HEK293 (cell line): Measurements from ENCODE around the gene RPS6KA2.

Source experiments
- CTCF ChIA-PET: fragments of 350-600 bp; formaldehyde crosslinking; extraction: SDS; loops from one replicate; lab custom pipeline; 2021; ENCODE audit warnings: antibody characterized with exemption; lab: Yijun Ruan, JAX
- POLR2A ChIA-PET: fragments of 300-600 bp; formaldehyde crosslinking; extraction: SDS; loops from one replicate; lab custom pipeline; 2020; ENCODE audit warnings: antibody characterized with exemption, inconsistent platforms; lab: Yijun Ruan, JAX
- H3K27ac ChIP-seq: fragments of 200-500 bp; sonication (Bioruptor generic); 2 replicates; pipeline ENCODE4 v1.5.1; 2014; ENCODE audit warnings: low read depth, low read length, control low read depth, inconsistent platforms; ENCODE audit errors: extremely low read depth
- H3K36me3 ChIP-seq, 2 experiments: fragments of 200-500 bp in 1 of 2; sonication (Bioruptor generic) in 1 of 2; 1 replicate in 1 of 2; 2 replicates in 1 of 2; pipeline ENCODE4 v1.5.1; 2014 to 2017; ENCODE audit warnings: inconsistent platforms in 2 of 2, low read length in 2 of 2; ENCODE audit not compliant: control insufficient read depth in 2 of 2, insufficient read depth in 1 of 2
- H3K4me1 ChIP-seq: fragments of 200-500 bp; sonication (Bioruptor generic); 2 replicates; pipeline ENCODE4 v1.5.1; 2014; ENCODE audit warnings: mild to moderate bottlenecking, low read length, inconsistent platforms; ENCODE audit not compliant: control insufficient read depth, insufficient read depth
- H3K4me3 ChIP-seq: 2 replicates; pipeline ENCODE4 v1.5.1; 2011; ENCODE audit warnings: low read depth, mild to moderate bottlenecking, control low read depth, low read length, moderate library complexity
- H3K9me3 ChIP-seq: fragments of 200-500 bp; sonication (Bioruptor generic); 2 replicates; pipeline ENCODE4 v1.5.1; 2014; ENCODE audit warnings: low read depth, low read length, inconsistent platforms; ENCODE audit not compliant: control insufficient read depth, insufficient read depth
- ELK4 ChIP-seq: IDR thresholded peaks from 2 replicates; pipeline ENCODE4 v1.6.1; 2011; ENCODE audit warnings: mild to moderate bottlenecking, low read depth, low read length, borderline replicate concordance
- HIC1 ChIP-seq: fragments of 450-650 bp; formaldehyde crosslinking; IDR thresholded peaks from 2 replicates; pipeline ENCODE4 v1.5.1; 2016; ENCODE audit warnings: missing biosample characterization, missing genetic modification characterization
- KLF1 ChIP-seq: fragments of 450-650 bp; formaldehyde crosslinking; IDR thresholded peaks from 2 replicates; pipeline ENCODE4 v1.5.1; 2016; ENCODE audit warnings: missing biosample characterization, missing genetic modification characterization
- KLF10 ChIP-seq: fragments of 450-650 bp; IDR thresholded peaks from 2 replicates; pipeline ENCODE4 v1.5.1; 2018; ENCODE audit warnings: missing biosample characterization, mild to moderate bottlenecking, missing genetic modification characterization
- KLF7 ChIP-seq: fragments of 450-650 bp; formaldehyde crosslinking; IDR thresholded peaks from 2 replicates; pipeline ENCODE4 v1.5.1; 2016; ENCODE audit warnings: missing biosample characterization, missing genetic modification characterization, borderline replicate concordance
- PRDM1 ChIP-seq: fragments of 450-650 bp; formaldehyde crosslinking; IDR thresholded peaks from 2 replicates; pipeline ENCODE4; 2016; ENCODE audit warnings: missing biosample characterization, missing genetic modification characterization
- SCRT1 ChIP-seq: fragments of 450-650 bp; formaldehyde crosslinking; IDR thresholded peaks from 2 replicates; pipeline ENCODE4 v1.5.1; 2016; ENCODE audit warnings: missing biosample characterization, missing genetic modification characterization, borderline replicate concordance
- SP7 ChIP-seq: fragments of 450-650 bp; formaldehyde crosslinking; IDR thresholded peaks from 2 replicates; pipeline ENCODE4 v1.5.1; 2016; ENCODE audit warnings: missing biosample characterization, missing genetic modification characterization
- WT1 ChIP-seq: fragments of 450-650 bp; formaldehyde crosslinking; IDR thresholded peaks from 2 replicates; pipeline ENCODE4 v1.5.1; 2016; ENCODE audit warnings: missing biosample characterization, missing genetic modification characterization
- YY1 ChIP-seq: fragments of 450-650 bp; formaldehyde crosslinking; IDR thresholded peaks from 2 replicates; pipeline ENCODE4 v1.5.1; 2018; ENCODE audit warnings: missing biosample characterization, missing genetic modification characterization
- ZBTB17 ChIP-seq: fragments of 450-650 bp; formaldehyde crosslinking; IDR thresholded peaks from 2 replicates; pipeline ENCODE4 v1.5.1; 2016; ENCODE audit warnings: missing biosample characterization, missing genetic modification characterization
- ZBTB49 ChIP-seq: fragments of 450-650 bp; formaldehyde crosslinking; IDR thresholded peaks from 2 replicates; pipeline ENCODE4 v1.5.1; 2016; ENCODE audit warnings: missing biosample characterization, missing genetic modification characterization, low read depth
- ZNF132 ChIP-seq: fragments of 450-650 bp; formaldehyde crosslinking; IDR thresholded peaks from 2 replicates; pipeline ENCODE4 v1.5.1; 2017; ENCODE audit warnings: missing biosample characterization, missing genetic modification characterization, borderline replicate concordance
- ZNF157 ChIP-seq: fragments of 450-650 bp; formaldehyde crosslinking; IDR thresholded peaks from 2 replicates; pipeline ENCODE4 v1.5.1; 2016; ENCODE audit warnings: missing biosample characterization, missing genetic modification characterization
- ZNF223 ChIP-seq: fragments of 450-650 bp; formaldehyde crosslinking; IDR thresholded peaks from 2 replicates; pipeline ENCODE4 v1.5.1; 2016; ENCODE audit warnings: missing biosample characterization, missing genetic modification characterization
- ZNF266 ChIP-seq: fragments of 450-650 bp; formaldehyde crosslinking; IDR thresholded peaks from 2 replicates; pipeline ENCODE4 v1.5.1; 2016; ENCODE audit warnings: missing biosample characterization, missing genetic modification characterization, low read depth
- ZNF324 ChIP-seq: fragments of 450-650 bp; formaldehyde crosslinking; IDR thresholded peaks from 2 replicates; pipeline ENCODE4 v1.5.1; 2016; ENCODE audit warnings: missing biosample characterization, missing genetic modification characterization
- ZNF501 ChIP-seq: fragments of 450-650 bp; formaldehyde crosslinking; IDR thresholded peaks from 2 replicates; pipeline ENCODE4 v1.5.1; 2016; ENCODE audit warnings: missing biosample characterization, missing genetic modification characterization
- ZNF580 ChIP-seq: fragments of 450-650 bp; formaldehyde crosslinking; IDR thresholded peaks from 2 replicates; pipeline ENCODE4 v1.5.1; 2016; ENCODE audit warnings: missing biosample characterization, missing genetic modification characterization
- ZNF585B ChIP-seq: fragments of 450-650 bp; formaldehyde crosslinking; IDR thresholded peaks from 2 replicates; pipeline ENCODE4 v1.5.1; 2016; ENCODE audit warnings: missing biosample characterization, missing genetic modification characterization
- ZNF600 ChIP-seq: fragments of 450-650 bp; formaldehyde crosslinking; IDR thresholded peaks from 2 replicates; pipeline ENCODE4 v1.5.1; 2016; ENCODE audit warnings: missing biosample characterization, missing genetic modification characterization
- ZNF621 ChIP-seq: fragments of 450-650 bp; formaldehyde crosslinking; IDR thresholded peaks from 2 replicates; pipeline ENCODE4 v1.5.1; 2017; ENCODE audit warnings: missing biosample characterization, missing genetic modification characterization
- ZNF626 ChIP-seq: fragments of 450-650 bp; sonication (Bioruptor Pico); formaldehyde crosslinking; IDR thresholded peaks from 2 replicates; pipeline ENCODE4 v1.5.1; 2018; ENCODE audit warnings: missing biosample characterization, missing genetic modification characterization, inconsistent platforms
- ZNF707 ChIP-seq: fragments of 450-650 bp; formaldehyde crosslinking; IDR thresholded peaks from 2 replicates; pipeline ENCODE4 v1.5.1; 2016; ENCODE audit warnings: missing biosample characterization, missing genetic modification characterization
- ZNF777 ChIP-seq: fragments of 450-650 bp; formaldehyde crosslinking; IDR thresholded peaks from 2 replicates; pipeline ENCODE4 v1.5.1; 2017; ENCODE audit warnings: missing biosample characterization, missing genetic modification characterization, borderline replicate concordance
- ZNF785 ChIP-seq: fragments of 450-650 bp; formaldehyde crosslinking; IDR thresholded peaks from 2 replicates; pipeline ENCODE4 v1.5.1; 2016; ENCODE audit warnings: missing biosample characterization, missing genetic modification characterization
- ZNF830 ChIP-seq: fragments of 450-650 bp; IDR thresholded peaks from 2 replicates; pipeline ENCODE4 v1.5.0; 2018; ENCODE audit warnings: missing biosample characterization, missing genetic modification characterization, low read depth, mild to moderate bottlenecking, moderate library complexity
- ZSCAN18 ChIP-seq: fragments of 450-650 bp; formaldehyde crosslinking; IDR thresholded peaks from 2 replicates; pipeline ENCODE4 v1.5.1; 2016; ENCODE audit warnings: missing biosample characterization, missing genetic modification characterization
- ZSCAN30 ChIP-seq: fragments of 450-650 bp; IDR thresholded peaks from 2 replicates; pipeline ENCODE4 v1.5.1; 2018; ENCODE audit warnings: missing biosample characterization, mild to moderate bottlenecking, missing genetic modification characterization, moderate library complexity
- ZXDB ChIP-seq: fragments of 450-650 bp; formaldehyde crosslinking; IDR thresholded peaks from 2 replicates; pipeline ENCODE4 v1.5.1; 2016; ENCODE audit warnings: missing biosample characterization, missing genetic modification characterization
- TF ChIP-seq, protein P1 (sequence below): fragments of 450-650 bp; formaldehyde crosslinking; IDR thresholded peaks from 2 replicates; pipeline ENCODE4; 2016; ENCODE audit warnings: missing biosample characterization, missing genetic modification characterization

RPS6KA2 gene

DNA sequence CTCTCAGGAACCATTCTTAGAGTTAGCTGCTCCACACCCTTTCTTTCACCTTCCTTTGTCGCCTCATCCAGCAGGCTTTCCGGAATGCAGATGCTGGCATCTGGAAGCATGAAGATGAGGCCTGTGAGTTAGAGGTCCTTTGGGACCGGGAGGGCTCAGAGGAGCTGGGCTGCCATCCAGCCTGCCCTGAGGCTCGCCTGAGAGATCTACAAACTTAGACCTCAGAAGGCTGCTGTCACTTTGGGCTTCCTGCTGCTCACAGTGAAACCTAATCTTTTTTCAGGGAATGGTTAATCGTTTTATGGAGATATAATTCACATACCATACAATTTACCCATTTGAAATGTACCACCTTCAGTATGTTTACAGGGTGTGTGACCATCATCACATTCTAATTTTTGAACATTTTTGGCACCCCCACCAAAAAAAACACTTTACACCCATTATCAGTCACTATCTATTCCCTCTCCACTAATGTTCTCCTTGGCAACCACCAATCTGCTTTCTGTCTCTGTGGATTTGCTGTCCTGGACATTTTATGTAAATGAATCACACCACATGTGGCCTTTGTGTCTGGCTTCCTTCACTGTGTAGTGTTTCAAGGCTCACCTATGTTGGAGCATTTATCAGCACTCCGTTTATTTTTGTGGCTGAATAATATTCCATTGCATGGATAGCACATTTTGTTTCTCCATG, 224.3 kb downstream of the RPS6KA2 start:
- ChIA-PET POLR2A (no interaction called here), CTCF (interaction anchor here (0.7 to 6.9 kb wide), 5 partner anchors 17 to 246 kb away, joined by 3 to 69 read pairs (median 3); no protein-coding TSS in a partner anchor)
- H3K27ac ChIP-seq: no peak overlapping the region
- peaks cover 5% of the 10 kb centered on the region for H3K4me1 ChIP-seq
- H3K4me3 ChIP-seq: no peak overlapping the region
- H3K36me3 ChIP-seq: no peaks in the 10 kb centered on the region
- no peaks in the 10 kb centered on the region for H3K9me3 ChIP-seq
- TF ChIP-seq ZNF223 (no peak), ZXDB (0 out of 2 replicates have a peak, but pooled peaks have one; percentile 39), ZNF621 (tag by site-specific recombination) (no peak), ELK4 (no peak), SP7 (tag by site-specific recombination) (peak; percentile 95), KLF7 (no peak; the same call in 1 of the 2 replicates), PRDM1 (no peak), ZBTB17 (tag by site-specific recombination) (peak; percentile 69), WT1 (tag by site-specific recombination) (no peak), ZNF585B (no peak), YY1 (no peak), ZSCAN18 (tag by site-specific recombination) (no peak), ZNF600 (tag by site-specific recombination) (peak; percentile 50), ZNF157 (tag by site-specific recombination) (no peak), KLF1 (tag by site-specific recombination) (no peak), ZNF324 (tag by site-specific recombination) (no peak), ZNF132 (no peak), ZNF501 (tag by site-specific recombination) (no peak), ZNF777 (tag by site-specific recombination) (no peak), ZNF707 (tag by site-specific recombination) (no peak), ZNF266 (no peak), ZNF830 (tag by site-specific recombination) (no peak), KLF10 (tag by site-specific recombination) (peak; percentile 76), HIC1 (no peak), ZNF626 (no peak), ZSCAN30 (tag by site-specific recombination) (peak; percentile 89), ZNF785 (no peak), SCRT1 (tag by site-specific recombination) (no peak), ZBTB49 (tag by site-specific recombination) (no peak), ZNF580 (tag by site-specific recombination) (peak; percentile 91)
- TF ChIP-seq, protein P1, sequence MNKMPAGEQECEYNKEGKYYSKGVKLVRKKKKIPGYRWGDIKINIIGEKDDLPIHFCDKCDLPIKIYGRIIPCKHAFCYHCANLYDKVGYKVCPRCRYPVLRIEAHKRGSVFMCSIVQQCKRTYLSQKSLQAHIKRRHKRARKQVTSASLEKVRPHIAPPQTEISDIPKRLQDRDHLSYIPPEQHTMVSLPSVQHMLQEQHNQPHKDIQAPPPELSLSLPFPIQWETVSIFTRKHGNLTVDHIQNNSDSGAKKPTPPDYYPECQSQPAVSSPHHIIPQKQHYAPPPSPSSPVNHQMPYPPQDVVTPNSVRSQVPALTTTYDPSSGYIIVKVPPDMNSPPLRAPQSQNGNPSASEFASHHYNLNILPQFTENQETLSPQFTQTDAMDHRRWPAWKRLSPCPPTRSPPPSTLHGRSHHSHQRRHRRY (tag by site-specific recombination): no peak
